Posterior cingulate gyrus (tissue), 11 donors: Measurements from ENCODE around the gene SLC2A4RG.
A peak's percentile ranks its signal among the peaks of the same experiment; 100 is the strongest.

Source experiments
- DNase-seq, 10 donors: peaks; one replicate each; pipeline versions ENCODE4 v3.0.0 to v3.0.0-alpha.2; 2020 to 2021; ENCODE audit warnings: mixed read lengths in 3 of 10
- intact Hi-C: fragments of 100-400 bp; cut with DNase I; formaldehyde crosslinking; loops from one replicate; pipeline ENCODE4 v1.15.1; 2023

Gene SLC2A4RG

DNA sequence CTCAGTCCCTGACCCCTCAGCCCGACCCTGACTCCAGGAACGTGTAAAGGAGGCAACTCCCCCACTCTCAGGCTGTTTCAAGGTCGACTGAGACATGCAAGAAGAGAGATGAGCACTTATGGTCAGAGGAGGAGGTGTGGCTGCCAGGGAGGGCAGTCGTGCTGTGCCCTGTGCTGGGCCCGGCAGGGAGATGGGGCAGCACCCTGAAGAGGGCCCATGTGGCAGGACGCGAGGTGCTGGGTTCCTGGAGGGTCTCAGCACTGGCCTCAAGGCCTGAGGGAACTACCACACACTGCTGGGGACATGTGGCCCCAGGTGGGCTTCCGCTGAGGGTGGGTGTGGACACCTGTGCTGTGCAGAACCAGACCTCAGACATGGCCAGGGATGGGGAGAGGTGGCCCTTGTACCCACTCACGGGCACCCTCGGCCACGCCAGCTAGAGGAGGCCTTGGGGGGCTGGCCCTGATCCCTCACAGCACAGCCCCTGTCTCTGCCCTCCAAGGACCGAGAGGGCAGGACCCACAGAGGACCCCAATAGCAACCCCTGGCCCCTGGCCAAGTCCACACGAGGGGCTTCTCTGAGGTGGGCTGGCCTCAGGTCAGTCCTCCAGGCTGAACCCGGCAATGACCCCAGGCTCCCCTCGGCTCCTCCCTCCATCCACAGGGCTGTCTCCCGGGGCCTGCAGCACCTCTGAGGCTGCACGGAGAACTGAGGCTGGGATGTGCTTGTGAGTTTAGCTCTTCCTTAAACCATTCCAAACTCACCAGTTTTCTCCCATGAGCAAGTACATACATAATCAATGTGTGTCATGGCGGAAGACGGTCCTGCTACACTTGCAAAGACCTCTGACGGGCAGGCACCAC lies 8.7 kb downstream of the SLC2A4RG start:
- DNase-seq, result peak in 4 of 10 donors; percentile 13 to 75 (median 63)
- intact Hi-C loops, result no loop called here

DNA sequence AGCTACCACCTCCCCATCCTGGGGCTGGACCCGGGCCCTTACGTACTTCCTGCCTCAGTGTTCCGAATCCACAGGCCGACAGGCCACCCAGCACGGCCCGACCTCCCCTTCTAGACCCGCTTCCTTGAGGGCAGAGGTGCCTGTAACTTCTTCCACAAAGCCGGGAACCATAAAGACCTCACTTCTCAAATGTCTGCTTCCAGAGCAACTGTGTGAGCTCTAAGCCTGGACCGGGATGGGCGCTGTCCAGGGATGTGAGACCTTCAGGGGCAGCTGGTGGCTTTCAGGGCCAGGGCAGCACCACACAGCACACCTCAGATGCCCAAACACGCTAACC lies 9.3 kb downstream of the SLC2A4RG start:
- intact Hi-C loops, result no loop called here
- peak in 3 of 10 donors; percentile 15 to 75 (median 32) for DNase-seq

DNA sequence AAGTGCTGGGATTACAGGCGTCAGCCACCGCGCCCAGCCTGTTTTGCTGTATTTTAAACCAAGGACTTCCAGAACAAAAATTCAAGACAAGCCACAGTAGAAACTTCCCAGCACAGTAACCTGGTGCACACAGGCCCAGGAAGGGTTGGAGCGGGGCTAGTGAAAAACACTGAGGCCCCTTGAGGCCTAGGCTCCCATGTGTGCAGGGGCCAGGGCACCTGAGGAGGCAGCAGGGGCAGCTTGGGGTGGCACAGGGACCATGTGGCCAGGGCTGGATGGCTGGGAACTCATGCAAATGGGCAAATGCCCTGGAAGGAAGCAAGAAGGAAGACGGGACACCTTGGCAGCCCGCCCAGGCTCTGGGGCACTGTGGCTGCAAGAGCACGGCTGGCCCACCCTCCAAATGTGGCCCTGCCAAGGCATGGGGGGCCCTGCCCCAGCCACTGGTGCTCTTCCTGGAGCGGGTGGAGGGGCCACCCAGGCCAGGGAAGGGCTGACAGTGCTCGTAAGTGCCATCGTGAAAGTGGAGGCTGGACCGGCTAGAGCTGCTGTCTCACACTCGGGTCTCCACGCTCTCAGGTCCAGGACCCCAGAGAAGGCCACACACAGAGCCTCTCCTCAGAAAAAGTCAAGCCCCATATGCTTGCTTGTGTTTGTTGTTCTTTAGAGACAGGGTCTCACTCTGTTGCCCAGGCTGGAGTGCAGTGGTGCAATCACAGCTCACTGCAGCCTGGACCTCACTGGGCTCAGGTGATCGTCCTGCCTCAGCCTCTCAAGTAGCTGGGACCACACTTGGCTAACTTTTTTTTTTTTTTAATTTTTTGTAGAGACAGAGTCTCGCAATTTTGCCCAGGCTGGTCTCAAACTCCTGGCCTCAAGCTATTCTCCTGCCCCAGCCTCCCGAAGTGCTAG lies 10.3 kb downstream of the SLC2A4RG start:
- peak in 5 of 10 donors; percentile 24 to 85 (median 72) for DNase-seq
- intact Hi-C loops, result no loop called here

DNA sequence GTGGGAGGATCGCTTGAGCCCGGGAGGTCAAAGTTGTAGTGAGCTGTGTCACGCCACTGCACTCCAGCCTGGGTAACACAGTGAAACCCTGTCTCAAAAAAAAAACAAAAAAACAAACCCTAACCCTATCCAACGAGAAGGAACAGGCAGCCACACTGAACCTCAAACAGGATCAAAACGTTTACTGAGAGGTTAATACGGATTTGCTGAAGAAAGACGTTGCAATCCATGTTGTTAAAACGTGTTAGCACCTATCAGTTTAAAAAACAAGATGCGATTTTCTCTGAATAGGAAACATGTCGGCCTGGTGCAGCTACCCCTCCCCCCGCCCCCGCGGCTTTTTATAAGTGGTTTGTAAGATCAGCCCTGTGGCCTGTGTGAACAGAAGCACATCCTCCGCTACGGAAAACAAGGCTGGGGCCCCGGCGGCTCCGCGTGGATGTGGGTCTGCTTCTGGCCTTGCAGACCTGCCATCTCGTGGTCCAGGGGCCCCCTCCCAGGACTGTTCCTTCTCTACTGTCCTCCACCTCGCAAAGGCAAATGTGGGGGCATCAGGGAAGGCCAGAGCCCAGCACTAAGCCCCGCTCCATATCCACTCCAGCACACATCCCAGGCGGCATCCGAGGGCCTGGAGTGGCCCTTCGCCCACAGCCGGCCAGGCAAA lies 11.4 kb downstream of the SLC2A4RG start:
- peak in 4 of 10 donors; percentile 24 to 85 (median 62) for DNase-seq
- intact Hi-C loops, result no loop called here

DNA sequence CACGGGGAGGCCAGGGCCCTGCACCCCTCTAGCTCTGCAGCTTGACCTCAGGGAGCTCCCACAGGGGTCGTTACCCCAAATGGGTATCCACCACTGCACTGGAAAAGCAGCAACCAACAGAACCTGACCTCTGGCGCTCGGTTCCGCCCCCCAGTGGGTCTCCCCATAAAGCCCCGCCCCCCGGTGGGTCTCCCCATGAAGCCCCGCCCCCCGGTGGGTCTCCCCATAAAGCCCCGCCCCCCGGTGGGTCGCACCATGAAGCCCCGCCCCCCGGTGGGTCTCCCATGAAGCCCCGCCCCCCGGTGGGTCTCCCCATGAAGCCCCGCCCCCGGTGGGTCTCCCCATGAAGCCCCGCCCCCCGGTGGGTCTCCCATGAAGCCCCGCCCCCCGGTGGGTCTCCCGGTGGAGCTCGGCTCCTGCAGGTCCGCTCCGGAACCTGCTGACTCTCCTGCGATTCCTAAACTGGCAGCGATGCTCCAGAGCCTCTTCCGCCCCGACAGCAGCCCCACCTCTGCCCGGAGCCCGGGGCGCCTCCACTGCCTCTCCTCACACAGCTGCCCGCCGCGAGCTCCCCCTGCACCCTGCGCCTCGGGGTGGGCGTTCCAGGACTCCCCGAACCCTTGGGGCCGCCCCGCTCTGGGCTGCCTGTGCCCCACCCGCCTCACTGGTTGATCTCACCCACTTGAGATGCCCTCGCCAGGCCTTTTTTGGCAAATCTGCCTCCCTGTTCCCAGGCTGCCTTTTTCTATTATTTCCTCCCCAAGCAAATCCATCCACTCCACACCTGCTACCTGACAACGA lies 12.1 kb downstream of the SLC2A4RG start:
- intact Hi-C loops, result no loop called here
- DNase-seq, result peak in 4 of 10 donors; percentile 17 to 77 (median 68)

DNA sequence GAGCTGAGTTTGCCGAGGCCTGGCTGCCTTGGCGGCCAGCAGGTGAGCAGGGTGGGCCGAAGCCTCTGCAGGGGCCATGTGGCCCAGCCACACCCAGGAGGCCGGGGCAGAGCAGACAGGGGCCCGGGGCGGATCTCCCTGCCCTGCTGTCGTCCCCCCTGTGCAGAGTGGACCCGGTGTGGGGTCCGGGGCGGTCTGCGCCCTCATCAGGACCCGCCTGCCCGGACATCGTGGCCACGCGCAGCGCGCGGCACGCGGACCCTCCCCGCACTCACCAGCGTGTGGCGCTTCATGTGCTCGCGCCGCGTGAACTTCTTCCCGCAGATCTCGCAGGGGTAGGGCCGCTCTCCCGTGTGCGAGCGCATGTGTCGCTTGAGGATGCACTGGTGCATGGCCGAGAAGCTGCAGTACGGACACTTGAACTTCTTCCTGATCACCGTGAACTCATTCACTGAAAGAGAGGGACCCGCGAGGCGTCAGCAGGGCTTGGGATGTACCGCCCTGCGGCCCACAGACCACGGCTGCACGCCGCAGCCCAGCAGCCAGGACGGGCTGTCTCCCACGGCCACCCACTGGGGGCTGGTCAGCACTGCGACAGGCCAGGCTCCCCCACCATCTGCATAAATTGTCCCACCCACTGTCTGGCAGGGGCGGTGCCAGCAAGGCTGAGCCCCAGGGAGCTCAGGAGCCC lies 13.0 kb downstream of the SLC2A4RG start:
- intact Hi-C loops, result no loop called here

DNA sequence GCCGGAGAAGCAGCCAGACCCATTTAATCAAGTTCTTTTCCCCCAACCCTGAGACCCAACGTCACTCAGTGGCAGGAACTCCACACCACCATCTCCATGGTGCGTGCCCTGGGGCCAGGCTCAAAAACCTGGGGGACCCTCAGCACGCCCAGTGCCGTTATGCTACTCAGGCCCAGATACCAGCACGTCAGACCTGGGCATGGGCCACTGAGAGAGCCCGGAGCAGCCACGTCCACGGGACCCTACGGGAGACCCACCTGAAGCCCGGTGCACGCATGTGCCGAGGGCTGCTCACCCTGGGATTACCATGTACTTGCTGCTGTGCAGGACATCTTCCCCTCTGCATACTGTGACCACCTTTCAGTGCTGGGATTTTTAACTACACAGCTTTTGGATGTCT lies 13.8 kb downstream of the SLC2A4RG start:
- intact Hi-C loops, result no loop called here
- DNase-seq, result peak in 2 of 10 donors; percentile 42 to 62

More for the DNA sequence above, 13.0 kb downstream of the SLC2A4RG start:
- DNase-seq, result peak in 3 of 10 donors; percentile 64 to 83 (median 79)

DNA sequence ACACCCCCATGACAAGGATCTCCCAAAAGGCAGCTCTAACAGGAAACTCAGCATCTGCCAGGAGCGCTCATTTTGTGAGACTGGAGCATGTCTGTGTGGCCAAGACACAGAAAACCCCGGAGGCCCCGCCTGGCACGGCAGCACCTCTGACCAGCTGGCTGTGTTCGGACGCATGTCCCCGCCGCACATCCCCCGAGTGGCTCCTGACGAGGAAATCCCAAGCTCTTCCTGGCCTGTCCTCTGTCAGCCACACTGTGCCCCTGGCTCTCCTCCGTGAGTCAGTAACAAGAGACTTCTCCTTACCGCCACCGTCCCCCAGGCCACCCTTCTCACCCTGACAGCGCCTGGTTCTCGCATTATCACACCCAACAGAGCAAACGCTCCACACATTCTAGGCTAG lies 14.4 kb downstream of the SLC2A4RG start:
- DNase-seq, result peak in 3 of 10 donors; percentile 59 to 75 (median 64)
- intact Hi-C loops, result no loop called here

DNA sequence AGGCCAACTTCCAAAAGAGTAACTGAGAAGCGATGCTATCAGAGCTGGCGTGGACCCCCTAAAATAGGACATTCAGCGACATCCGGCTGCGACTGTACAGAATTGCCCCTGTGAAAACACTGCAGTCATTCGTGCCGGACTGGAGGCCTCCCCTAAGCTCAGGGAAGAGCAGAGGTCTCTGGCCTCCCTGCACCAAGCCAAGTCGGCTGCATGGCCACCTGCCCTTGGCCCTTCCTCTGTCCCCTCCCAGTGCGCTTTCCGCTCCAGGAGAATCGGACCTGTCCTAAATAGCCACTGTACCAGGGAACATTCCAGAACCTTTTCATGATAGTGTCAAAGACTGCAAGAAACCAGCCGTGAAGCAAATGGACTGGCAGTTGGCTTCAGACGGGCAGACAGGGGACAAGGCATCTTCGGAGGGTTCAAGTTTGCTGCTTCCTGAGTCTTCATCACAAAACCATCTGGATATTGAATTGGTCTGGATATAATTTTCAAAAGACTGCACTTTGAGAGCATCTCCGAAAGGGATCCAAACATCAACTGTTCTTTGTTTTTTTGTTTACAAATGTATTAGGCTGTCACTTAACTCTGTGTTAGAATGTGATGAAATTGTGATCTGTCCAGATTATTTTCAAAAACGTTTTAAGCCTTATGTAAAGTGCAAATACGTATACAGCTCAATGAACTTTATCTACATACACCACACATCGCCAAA lies 16.5 kb downstream of the SLC2A4RG start:
- peak in 2 of 10 donors; percentile 19 to 49 for DNase-seq
- intact Hi-C loops, result no loop called here

DNA sequence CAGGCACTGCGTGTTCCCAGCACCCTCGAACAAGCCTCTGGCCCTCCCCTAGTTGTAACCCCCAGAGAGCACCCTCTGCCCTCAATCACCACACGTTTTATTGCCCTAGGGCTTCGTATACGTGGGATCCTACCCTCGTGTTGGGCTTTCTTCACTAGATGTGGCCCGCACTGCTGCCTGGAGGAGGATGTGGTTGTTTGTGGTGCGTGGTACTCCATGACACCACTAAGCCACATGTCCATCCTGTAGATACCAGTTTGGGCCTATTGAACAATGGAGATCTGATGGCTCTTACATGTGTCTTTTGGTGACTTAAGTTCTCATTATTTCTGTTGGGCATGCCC lies 17.0 kb downstream of the SLC2A4RG start:
- DNase-seq, result peak in 2 of 10 donors; percentile 2 to 13
- intact Hi-C loops, result no loop called here

DNA sequence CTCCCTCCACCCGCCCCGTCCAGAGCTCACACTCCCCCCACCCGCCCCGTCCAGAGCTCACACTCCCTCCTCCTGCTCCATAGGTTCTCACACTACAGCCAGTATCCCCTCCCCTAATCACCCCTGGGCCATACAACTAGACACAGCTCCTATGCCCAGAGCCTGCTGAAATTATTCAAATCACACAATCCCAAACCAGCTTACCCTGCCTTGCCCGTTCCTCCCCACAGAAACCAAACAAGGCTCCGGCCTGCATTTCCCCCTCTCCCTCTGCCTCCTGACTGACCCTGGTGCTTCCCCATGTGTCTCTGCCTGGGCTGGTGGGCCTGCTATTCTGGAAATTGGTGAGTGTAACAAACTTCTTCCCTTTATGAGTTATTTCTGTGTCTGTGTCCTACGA lies 18.6 kb downstream of the SLC2A4RG start:
- intact Hi-C loops, result no loop called here
- no peak for DNase-seq

DNA sequence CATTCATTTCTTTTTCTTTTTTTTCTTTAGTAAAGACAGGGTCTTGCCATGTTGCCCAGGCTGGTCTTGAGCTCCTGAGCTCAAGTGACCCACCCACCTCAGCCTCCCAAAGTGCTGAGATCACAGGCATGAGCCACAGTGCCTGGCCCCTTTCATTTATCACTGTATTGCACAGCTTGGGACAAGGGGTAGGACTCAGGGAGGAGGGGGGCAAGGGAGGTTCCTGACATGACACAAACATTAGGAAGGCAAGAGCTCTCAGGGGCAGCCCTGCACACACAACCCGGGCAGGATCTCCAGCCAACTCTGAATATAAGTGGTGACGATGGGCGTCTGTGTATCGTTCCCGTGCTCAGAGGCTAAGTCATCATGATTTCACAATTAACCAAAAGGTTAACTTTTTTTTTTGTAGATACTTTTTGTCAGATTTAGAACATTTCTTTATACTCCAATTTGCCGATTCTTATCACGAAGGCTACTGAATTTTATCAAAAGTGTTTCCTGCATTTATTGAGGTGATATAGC lies 19.9 kb downstream of the SLC2A4RG start:
- intact Hi-C loops, result no loop called here
- DNase-seq, result peak in 1 of 10 donors; percentile 6

DNA sequence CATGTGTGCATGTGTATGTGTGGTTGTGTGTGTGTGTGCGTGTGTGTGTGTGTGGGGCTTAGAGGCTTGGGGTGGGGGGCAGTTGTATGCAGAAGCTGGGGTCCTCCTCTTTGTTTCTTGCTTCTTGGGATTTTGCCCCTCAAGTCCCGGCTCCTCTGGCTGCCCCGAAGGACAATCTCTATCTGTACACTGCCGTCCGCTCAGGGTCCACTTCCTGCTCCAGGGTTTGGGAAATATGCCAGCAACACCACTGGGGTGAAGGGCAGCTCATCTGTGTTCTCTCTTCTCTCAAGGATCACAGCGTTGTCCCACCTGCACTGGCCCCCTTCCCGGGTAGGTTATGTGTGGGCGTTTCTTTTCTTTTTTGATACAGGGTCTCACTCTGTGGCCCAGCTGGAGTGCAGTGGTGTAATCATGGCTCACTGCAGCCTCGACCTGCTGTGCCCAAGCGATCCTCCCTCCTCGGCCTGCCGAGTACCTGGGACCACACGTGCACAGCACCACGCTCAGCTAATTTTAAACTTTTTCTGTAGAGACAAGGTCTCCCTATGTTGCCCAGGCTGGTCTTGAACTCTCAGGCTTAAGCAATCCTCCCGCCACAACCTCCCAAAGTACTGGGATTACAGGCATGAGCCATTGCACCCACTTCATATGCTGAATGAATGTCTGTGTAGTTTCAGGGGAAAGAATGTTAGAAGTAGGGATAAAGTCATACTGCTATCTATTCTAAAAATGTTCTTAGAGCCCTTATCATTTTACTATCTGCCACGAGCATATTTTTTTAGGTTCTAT lies 25.7 kb downstream of the SLC2A4RG start:
- no peak for DNase-seq
- intact Hi-C loops, result no loop called here

DNA sequence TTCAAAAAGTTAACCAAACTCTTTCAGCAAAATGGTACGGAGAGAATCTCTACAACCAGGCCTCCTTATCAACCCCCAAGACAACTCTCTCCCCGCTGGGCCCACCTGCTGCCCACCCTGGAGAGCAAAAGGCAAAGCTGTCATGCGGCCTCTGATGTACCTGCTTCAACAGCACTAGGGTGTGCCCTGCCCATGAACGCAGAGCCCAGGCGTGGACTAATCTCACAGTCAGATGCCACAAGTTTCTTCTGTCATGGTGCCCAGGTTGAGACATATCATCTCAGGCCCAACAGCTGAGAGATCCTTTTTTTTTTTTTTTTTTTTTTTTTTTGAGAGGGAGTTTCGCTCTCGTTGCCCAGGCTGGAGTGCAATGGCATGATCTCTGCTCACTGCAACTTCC lies 26.3 kb downstream of the SLC2A4RG start:
- intact Hi-C loops, result no loop called here
- DNase-seq, result no peak

DNA sequence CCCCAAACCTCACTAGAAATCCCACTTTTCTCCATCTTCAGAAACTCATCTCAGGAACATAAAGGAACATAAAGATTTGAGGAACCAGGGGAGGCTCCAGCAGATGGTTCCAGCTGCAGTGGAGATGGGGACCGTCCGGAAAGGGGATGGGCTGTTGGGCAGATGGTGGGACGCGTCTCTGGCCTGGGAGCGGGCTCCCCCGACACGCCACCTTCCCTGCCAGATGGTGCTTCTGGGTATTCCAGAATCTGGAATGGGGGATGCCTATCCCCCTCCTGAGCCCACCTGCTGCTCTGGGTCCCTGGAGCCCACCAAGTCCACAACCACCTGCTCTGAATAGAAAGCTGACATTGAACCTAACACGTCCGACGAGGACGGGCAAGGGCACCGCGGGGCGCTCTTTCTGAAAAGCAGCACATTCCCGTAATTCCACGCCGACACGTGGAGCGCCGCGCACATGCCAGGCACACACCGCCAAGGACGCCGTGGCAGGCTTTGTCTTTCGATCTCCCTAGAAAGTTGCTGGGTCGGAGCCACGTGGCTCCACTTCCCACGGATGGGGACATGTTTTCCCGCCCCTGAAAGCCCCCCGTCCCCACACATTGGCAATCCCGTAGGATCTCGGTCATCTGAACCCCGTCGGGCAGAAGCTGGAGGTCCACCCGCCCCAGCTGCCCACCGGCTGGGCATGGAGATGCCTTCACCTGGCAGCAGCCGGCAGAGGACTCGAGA lies 27.3 kb downstream of the SLC2A4RG start:
- intact Hi-C loops, result no loop called here
- no peak for DNase-seq

DNA sequence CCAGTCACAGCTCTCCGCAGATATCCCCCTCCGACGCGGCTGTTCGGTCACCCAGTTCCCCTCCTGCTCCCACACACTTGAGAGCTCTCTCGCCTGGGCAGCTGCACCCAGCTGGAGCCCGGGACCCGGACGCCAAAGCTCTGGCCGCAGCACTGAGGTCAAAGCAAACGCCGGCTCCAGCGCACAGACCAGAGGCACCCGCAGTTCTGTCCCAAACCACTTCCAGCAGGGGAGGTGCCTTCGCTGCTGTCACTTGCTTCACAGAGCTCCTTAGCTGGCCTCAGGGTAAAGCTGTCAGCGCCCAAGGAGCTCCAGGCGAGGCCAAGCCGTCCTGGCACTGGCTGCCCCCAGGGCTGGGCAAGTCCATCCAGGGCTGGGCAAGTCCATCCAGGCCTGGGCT lies 27.9 kb downstream of the SLC2A4RG start:
- intact Hi-C loops, result no loop called here
- DNase-seq, result no peak

DNA sequence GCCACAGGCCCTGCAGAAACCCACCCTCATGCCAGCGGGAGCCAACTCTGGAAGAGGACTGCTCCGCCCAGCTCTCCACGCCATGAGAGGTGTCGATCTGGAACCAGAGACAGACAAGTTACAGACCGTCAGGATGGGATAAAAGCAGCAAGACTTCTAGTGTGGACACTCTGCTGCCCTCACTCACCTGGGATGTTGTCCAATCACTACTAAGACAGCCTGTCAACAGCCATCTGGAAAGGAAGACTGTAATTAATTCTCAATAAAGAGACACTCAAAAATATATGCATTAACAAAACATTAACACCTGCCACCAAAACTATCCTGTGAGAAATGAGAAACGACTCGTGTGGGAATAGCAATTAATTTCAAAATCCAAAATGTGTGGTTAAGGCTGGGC lies 28.3 kb downstream of the SLC2A4RG start:
- DNase-seq, result peak in 1 of 10 donors; percentile 35
- intact Hi-C loops, result no loop called here
